ENCODE data around the gene UTP11.
"Not testable (repeated sequence)": the region's sequence is repeated elsewhere in the genome, so short reads cannot be mapped to it uniquely, and the experiment has no call there.

UTP11 gene, protein sequence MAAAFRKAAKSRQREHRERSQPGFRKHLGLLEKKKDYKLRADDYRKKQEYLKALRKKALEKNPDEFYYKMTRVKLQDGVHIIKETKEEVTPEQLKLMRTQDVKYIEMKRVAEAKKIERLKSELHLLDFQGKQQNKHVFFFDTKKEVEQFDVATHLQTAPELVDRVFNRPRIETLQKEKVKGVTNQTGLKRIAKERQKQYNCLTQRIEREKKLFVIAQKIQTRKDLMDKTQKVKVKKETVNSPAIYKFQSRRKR

DNA sequence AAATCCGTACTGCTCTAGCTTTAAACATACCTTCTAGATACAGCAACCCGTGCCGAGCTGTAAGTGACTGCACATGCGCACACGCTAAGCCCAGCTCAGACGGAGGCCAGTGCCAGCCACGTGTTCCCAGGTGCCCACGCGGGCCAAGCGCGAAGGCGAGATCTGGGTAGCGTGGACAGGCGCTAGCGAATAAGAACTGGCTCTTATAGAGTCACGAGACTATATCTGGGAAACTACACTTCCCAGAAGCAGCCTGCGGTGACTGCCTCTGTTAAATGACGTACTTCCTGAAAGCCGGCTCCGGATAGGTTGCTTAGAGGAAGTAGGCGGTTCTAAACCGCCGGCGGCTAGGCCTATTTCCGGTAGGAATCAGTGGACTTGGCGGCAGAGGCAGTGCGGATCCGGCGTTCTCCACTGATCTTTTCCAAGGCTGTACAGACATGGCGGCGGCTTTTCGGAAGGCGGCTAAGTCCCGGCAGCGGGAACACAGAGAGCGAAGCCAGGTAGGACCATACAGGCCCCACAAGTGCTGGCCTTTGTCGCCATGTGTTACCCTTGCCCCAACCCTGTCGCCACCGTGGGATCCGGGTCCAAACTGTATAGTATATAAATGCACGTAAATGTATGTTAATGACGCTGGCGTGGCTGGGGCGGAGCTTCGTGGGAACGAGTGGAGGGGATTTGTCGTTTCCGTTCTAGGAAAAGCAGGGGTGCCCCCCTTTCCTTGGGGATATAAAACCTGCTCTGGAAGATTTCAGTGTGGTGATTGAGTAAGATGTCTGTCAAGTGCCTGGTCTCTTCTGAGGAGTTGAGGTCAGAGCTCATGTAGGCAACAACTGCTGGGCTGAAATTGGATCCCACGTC lies at the start of gene UTP11:
TSS of gene UTP11 (plus strand) at position 372 of the 864 bp plus-strand sequence. CDS start at position 441, 69 bp downstream.
- peak; percentile 96 for DNase-seq (ENCODE audit: low spot score)

DNA sequence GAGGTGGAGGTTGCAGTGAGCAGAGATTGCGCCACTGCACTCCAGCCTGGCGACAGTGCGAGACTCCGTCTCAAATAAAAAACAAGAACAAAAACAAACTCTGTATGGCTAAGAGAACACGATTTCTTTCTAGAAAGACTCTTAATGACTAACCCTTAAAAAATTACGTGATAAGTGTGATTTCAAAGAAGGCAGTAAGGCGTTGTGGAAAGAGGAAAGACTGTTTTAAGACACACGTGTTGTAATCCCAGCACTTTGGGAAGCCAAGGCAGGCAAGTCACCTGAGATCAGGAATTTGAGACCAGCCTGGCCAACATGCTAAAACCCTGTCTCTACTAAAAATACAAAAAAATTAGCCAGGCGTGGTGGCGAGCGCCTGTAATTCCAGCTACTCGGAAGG lies 48.4 kb upstream of the UTP11 start:
- DNase-seq (ENCODE audit: low spot score) = not testable (repeated sequence)

DNA sequence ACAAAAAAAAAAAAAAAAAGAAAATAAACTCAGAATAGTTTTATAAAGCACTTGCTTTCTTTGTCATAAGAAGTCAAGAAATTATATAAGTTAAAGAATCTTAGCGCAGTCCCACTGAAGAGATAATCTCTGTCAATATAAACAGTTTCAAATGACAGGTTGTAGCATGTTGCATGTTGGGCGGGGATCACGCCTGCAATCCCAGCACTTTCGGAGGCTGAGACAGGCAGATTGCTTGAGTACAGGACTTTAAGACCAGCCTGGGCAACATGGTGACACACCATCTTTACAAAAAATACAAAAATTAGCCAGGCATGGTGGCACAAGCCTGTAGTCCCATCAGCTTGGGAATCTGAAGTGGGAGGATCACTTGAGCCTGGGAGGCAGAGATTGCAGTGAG lies 47.2 kb upstream of the UTP11 start:
- DNase-seq (ENCODE audit: low spot score) = no peak

DNA sequence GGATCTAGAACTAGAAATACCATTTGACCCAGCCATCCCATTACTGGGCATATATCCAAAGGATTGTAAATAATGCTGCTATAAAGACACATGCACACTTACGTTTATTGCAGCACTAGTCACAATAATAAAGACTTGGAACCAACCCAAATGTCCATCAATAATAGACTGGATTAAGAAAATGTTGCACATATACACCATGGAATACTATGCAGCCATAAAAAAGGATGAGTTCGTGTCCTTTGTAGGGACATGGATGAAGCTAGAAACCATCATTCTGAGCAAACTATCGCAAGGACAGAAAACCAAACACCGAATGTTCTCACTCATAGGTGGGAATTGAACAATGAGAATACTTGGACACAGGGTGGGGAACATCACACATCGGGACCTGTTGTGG lies 38.9 kb upstream of the UTP11 start:
- DNase-seq (ENCODE audit: low spot score) = not testable (repeated sequence)

DNA sequence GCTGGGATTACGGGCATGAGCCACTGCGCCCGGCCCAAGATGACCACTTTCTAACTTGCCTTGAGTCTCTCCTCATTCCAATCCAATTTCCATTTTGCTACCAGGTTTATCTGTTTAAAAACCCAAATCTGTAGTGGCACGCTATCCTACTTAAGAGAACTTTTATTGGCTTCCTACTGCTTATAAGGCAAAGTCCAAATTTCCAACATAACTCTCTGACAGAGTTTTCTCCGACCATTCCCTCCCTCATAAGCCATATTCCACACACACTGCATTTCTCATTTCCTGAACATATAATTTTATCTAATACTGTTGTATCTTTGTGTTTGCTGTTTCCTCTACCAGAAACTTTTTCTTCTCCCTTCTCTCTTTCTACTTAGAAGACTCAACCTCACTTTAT lies 38.0 kb upstream of the UTP11 start:
- DNase-seq (ENCODE audit: low spot score) = no peak

DNA sequence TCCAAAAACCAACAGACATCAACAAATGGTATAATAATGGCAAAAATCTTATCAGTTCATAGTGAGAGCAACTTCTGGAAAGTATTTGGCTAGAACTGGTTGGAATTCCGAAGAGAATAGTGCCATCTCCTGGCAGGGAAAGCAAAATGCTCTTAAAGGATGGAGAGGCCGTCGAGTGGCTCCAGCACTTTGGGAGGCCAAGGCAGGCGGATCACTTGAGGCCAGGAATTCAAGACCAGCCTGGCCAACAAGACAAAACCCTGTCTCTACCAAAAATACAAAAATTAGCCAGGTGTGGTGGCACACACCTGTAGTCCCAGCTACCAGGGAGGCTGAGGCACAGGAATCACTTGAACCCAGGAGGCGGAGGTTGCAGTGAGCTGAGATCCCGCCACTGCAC lies 37.5 kb upstream of the UTP11 start:
- peak; percentile 68 for DNase-seq (ENCODE audit: low spot score)

DNA sequence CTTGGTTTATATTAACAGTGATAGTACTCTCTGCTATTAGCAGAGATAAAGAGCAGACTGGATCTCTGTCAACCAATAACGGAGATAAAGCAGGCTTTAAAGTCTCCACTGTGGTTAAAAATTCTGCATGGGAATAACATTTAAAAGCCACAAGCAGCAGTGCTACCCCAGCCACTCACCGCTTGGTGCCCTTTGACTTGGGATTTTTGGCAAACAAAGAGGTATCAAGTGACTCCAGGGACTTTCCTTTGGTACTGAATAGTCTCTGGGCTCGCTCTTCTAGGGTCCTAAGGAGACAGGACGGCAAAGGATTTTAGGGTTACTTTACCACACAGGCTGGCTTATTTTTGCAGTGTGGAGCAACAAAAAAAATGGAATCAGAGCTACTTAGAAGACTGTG lies 34.0 kb upstream of the UTP11 start:
- no peak for DNase-seq (ENCODE audit: low spot score)

DNA sequence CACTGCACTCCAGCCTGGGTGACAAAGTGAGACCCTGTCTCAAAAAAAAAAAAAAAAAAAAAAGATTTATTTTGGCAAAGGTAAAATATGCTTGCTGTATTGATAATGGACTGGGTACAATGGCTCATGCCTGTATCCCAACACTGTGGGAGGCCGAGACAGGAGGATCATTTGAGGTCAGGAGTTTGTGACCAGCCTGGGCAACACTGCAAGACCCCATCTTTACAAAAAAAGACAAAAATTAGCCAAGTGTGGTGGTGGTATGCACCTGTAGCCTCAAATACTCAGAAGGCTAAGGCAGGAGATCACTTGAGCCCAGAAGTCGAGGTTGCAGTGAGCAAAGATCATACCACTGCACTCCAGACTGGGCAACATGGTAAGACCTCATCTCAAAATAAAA lies 29.0 kb upstream of the UTP11 start:
- DNase-seq (ENCODE audit: low spot score) = no peak

DNA sequence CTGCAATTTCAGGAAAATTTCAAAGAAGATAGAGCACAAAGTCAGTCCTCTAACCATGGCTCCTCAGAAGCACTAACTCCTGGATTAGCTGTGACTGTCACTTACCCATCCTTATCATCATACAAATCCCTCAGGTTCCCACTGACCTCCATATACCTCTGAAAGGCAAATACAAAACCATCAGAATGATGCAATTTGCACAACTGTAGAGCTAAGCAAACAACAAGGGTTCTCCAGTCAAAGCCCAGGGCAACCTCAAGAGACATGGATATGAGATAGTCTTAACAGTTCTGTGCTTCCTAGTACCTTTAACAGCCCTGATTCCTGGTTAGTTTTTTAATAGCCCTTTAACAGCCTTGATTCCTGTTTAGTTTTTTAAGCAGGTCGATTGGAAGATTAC lies 24.9 kb upstream of the UTP11 start:
- DNase-seq (ENCODE audit: low spot score) = no peak

DNA sequence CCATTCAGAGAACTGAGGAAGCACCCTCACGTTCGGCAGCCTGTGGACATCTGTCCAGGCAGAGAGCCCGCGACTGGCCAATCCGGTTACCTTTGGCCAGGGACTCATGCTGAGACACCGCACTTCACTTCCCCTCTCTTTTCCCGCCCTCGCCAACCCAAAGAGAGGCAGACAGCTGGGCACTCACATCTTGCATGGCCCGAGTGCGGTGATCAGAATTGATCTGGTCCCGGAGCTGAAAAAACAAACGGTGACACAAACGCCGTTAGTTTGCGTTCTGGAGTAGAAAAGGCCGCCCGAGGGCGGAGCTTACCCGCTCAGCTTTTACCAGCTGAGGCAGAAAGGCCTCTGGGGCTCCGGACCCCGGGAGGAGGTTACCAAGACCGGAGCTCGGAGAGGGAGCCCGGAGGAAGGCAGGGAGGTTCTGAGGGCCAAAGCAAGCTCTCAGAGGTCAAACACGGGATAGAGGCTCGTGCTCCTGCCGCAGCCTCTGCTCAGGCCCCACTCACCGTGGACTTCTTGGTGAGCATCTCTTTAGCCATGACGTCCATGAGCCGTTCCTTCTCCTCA lies 23.1 kb upstream of the UTP11 start:
- peak; percentile 59 for DNase-seq (ENCODE audit: low spot score)

DNA sequence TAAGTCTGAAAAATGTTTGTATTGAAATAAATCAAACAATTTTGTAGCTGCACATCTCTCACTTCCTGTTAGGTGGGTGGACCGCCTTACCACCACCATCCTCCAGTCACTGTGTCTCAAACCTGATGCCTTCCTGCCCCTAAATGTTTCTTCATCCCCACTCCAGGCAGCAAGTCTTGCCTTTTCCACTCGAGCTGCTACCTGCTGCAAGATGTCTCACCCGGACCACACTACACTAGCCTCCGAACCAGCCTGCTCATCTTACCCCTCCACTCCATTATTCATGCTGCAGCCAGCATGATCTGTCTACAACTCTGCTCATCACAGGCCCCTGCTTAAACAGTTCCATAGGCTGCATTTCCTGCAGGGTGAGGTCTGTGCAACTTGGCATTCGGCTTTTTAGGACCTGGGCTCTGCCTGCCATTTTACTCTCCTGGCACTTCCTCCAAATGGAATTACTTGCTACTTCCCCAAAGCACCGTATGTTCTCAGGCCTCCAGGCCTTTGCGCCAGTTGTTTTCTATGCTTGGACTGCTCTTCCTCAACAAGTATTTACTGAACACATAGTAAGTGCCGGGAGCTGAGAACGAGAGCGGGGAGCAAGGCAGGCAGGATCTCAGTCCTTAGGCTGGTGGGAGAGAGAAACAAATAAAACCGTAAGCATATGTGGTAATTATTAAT lies 17.5 kb upstream of the UTP11 start:
- DNase-seq (ENCODE audit: low spot score) = no peak

DNA sequence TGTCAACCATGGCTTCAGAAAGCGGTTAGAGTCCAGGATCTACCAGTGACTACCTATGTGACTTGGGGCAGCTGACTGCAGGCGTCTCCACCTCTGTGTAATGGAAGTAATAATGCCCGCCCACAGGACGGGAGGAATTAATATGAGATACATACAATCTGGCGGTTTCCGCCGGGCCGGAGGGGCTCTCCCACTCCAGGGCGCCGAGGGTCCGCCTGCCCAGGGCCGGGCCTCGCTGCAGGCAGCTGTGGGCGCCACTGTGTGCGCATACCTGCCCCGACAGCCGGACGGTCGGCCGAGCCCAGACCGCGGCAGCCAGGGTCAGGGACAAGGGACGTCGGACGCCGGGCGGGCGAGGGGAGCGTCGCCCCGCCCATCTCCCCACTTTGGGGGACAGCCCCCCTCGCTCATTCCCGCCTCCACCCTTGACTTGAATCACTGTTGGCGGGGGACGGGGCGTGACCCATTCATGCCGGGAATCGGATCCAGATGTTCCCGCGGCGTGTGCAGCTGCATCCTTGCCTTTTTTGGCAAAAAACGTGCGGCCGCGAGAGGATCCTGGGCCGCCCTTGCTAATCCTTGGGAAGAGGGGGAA lies 16.7 kb upstream of the UTP11 start:
- peak; percentile 87 for DNase-seq (ENCODE audit: low spot score)

DNA sequence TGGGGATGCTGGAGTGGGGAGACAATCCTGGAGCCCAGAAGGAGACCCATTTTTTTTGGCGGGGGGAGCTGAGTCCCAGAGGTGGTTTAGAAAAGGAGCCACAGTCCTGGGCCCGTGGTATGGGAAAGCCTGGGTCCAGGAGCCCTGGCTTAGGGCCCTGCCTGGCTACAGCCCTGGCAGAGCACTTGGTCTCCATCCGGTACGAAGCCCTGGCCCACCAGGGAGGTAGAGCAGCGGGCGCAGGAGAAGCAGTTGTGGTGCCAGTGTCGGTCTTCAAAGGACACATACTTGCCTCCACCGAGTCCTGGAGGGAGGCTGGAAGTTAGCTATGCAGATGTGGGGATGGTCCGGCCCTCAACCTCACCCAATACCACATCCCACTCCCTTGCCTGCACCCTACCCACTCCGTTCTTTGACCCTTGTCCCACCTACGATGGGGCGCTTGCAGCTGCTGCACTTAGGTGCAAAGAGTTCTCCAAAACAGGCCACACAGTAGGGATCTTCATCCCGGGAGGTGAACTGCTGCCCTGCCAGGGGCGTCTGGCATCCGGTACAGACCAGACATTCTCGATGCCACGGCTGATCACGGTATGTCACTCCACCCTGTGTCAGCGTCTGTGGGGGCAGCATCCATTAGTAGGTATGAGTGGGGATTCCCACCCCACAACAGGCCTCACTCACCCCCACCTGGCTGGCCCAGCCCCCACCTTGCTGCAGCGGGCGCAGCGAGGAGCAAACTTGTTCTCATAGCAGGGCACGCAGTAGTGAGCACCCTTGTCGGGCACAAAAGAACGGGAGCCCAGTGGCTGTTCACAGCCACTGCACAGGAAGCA lies 15.1 kb upstream of the UTP11 start:
- DNase-seq (ENCODE audit: low spot score) = no peak

DNA sequence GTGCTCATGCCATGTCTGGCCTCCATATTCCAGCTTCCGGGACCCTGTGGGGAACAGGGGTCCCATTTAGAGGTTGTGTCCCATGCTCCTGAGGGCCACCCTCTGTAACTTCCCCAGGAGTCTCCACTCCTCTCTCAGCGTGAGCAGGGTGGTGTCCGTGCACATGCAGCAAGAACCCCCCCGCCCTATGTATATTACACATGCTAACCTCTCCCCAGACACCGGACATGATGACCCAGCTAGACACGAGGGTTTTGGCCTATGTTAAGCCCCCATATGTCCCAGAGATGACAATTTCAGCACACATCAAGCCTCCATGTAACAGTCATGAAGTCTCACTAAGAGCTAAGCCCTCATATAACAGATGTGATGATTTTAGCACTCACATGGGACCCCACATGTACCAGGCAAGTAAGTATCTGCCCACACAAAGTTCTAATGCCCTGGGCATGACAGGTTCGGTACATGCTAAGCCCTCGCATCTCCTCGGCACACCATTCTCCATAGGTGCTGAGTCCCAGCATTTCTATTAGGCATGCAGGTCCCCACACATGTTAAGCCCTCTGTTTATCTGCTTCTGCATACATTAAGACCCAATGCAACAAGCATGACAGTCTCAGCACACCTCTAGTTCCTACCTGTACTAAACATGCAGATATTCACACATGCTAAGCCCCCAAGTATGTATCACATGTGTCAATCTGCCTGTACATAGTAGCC lies 14.3 kb upstream of the UTP11 start:
- DNase-seq (ENCODE audit: low spot score) = no peak

DNA sequence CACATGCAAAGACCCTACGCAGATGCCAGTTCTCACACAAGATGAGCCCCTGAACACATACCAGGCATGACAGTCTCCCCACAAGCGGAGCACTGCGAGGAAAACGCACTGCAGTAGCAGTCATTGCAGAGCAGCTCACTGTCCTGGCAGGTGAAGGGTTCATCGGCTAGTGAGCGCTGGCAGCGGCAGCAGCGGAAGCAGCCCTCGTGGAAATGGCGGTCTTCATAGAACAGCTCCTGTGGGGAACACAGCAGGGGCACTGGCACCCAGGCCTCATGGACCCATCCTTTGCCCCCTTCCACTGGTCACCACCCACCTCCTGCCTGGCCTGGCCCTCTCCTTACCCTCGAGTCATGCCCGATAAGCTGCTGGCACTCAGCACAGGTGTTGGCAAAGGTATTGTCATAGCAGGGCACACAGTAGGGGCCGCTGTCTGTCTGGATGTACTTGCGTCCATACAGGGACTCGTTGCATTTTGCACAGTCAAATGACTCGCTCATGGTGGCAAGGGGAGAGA lies 13.6 kb upstream of the UTP11 start:
- DNase-seq (ENCODE audit: low spot score) = no peak

DNA sequence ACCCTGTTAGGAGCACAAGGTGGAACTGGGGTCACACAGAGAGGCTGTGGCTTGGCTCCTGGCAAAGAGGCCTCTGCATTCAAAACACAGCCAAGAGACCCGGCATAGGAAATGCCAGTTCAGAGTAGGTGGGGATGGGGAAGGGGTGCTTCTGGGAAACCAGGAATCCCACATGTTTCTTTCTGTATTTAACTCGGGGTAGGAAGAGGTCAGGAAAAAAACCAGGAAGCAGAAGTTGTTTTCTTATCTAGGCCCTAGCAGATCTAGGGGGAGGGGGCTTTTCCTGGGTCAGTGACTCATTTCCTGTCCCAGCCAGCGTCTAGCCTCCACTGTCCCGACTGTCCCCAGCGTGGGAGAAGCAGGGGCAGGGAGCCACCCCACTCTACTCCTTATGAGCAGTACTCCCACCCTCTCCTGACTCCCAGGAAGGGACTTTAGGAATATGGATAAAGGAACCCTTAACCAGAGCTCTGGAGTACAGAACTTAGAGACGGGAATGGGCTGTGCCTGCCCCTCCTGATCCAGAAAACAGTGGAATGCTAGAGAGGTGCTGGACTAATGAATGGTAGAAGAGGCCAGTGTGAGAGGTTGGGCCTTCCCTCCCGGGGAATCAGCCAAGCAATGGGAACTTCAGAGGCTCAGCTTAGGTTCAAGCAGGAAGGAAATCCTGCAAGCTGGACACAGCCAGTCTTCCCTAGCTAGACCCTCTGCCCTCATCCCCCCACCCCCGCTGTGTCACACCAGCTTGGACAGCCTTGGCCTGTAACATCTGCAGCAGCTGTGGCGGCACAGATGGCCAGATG lies 12.9 kb upstream of the UTP11 start:
- DNase-seq (ENCODE audit: low spot score) = peak; percentile 68

DNA sequence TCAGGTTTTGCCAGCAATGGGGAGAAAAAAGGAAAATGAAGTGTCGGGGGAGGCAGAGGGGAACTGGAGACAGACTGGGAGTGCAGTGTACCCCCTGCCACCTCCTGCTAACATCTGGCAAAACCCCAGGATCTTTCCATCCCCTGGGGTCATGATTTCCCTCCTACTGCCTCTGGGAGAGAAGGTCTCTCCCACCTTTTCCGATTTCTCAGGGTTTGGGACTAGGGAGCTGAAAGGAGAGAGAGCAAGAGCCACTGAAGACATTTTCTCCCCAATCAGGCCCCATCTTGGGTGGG lies 12.4 kb upstream of the UTP11 start:
- DNase-seq (ENCODE audit: low spot score) = no peak

DNA sequence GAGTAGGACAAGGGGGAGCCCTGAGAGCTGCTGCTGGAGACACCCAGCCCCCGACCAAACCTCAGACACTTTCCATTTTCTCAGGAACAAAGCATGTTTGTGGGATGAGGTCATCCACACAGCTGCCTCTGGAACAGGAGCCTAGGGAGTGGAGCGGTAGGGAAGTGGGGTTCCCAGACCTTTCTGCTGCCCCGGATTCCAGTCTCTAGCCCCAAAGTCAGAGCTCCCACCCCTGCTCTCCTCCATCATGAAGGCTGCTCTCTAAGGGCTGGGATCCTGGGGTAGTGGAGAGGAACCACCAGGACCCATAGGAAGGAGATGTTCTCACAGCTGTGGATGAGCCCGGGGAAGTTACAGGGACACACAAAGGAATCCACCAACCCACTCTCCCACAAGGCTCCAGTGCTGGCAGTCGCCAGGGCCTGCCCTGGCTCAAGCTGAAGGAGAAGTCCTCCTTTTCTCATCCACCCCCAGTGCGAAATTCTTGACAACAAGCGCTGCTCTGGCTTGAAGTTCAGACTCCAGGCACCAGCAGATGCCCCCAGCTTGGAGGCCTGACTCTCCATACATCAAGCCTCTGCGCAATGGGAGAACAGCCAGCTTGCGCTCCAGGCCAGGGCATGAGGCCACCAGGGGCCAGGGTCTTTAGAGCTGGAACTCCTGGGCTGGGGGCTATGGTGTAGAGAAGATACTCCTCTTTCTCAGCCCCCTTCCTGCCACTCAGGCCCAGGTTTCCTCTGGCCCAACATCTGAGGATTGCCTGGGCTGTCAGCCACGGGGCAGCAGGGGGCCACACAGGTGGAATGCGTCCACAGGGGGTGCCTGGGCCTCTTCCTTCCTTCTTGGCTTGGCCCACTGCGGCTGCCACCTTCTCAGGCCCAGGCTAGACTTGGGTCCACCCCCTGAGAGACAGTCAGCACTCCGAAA lies 11.7 kb upstream of the UTP11 start:
- peak; percentile 82 for DNase-seq (ENCODE audit: low spot score)

Data from GM03348 (cell line).